GM12892 (cell line): Measurements from ENCODE around the gene SOX13.

Experiments
- DNase-seq: peaks from one replicate; pipeline ENCODE4 v3.0.0; 2011; ENCODE audit not compliant: insufficient read length
- FAIRE-seq: peaks from 2 replicates; lab custom pipeline; 2011; peaks lifted over from hg19 to GRCh38; lab: Jason Lieb, UNC
- POLR2A ChIP-seq: IDR thresholded peaks from 2 replicates; pipeline ENCODE4 v1.6.1; 2011; ENCODE audit warnings: low read depth, low read length, control low read depth
- POLR2AphosphoS5 ChIP-seq: IDR thresholded peaks from 2 replicates; pipeline ENCODE4 v1.6.1; 2011; ENCODE audit warnings: low read depth, low read length, control low read depth
- TAF1 ChIP-seq: IDR thresholded peaks from 2 replicates; pipeline ENCODE4 v1.6.1; 2011; ENCODE audit warnings: low read depth, mild to moderate bottlenecking, control low read depth, low read length, borderline replicate concordance

Gene SOX13

DNA sequence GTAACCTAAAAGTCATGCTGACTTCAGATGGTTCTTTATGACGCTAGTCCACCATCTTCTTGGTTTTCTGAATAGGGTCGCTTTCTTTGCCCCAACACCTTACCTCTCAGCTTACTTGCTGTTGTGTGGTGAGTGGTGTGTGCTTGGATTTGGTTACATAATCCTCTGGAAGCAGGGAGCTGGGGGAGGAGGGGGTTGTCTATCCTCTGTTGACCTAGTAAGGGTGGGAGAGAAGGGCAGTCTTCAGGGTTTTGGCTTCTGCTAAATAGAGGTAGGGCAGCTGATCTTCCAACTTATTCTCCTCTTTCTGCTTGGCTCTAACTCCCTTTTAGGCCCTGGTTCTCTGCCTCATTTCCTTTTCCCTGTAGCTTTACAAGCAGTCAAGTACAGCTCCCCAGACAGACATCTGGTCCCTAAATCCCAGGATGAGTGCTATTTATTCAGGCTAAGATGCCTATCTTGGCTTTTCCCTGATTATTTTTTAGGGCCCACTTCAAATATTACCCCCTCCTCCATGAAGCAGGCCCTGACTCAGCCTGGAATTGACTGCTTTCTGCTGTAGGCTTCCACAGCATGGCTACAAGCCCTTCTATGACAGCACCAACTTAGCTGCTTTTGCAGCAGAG, 99.6 kb downstream of the SOX13 start:
- DNase-seq (no peak), FAIRE-seq (no peak)
- TF ChIP-seq POLR2AphosphoS5 = no peak
- no peak for TF ChIP-seq TAF1
- no peak for TF ChIP-seq POLR2A

GRCh38 chr1:204174958-204175357, 102.0 kb downstream of the SOX13 start:
- DNase-seq (no peak), FAIRE-seq (no peak)
- TF ChIP-seq TAF1 = no peak
- TF ChIP-seq POLR2AphosphoS5 = no peak
- no peak for TF ChIP-seq POLR2A

- TF ChIP-seq POLR2AphosphoS5 (no peak), TAF1 (no peak), POLR2A (no peak)
- DNase-seq (no peak), FAIRE-seq (no peak)
These were observed 103.1 kb downstream of the SOX13 start for GRCh38 chr1:204176049-204176448.

DNA sequence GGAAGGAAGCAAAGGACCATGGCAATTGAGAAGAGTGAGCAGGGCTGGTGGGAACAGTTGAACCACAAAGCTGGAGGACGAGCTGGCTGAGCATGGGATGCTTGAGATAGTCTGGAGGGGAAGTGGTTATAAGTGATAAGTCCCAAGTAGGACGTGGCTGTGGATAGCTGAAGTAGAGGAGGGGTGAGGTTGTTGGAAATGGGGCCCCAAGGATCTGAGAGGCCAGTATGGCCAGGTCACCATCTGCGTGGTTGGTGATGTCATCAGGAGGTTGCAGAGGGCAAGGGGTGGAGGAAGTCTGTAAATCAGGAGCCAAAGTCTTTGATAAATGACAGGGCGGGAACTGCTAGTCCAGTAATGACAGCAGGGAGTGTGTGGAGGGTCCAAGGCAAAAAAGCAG, 104.2 kb downstream of the SOX13 start:
- DNase-seq (no peak), FAIRE-seq (no peak)
- TF ChIP-seq POLR2A = no peak
- TF ChIP-seq POLR2AphosphoS5 = no peak
- no peak for TF ChIP-seq TAF1
